Neuronal stem cell (in vitro differentiated cells): Measurements from ENCODE around the gene FBXL7.

Experiments
- DNase-seq: peaks from one replicate; pipeline ENCODE4 v3.0.0-alpha.2; 2013; ENCODE audit warnings: low spot score
- H2AFZ ChIP-seq: one replicate; pipeline ENCODE4 v1.6.1; 2013; ENCODE audit warnings: mild to moderate bottlenecking, low read length, inconsistent platforms
- H2AK5ac ChIP-seq: 2 replicates; pipeline ENCODE4 v1.6.1; 2013; ENCODE audit warnings: low read depth, mild to moderate bottlenecking, inconsistent platforms, low read length, moderate library complexity, mixed read lengths
- H2BK120ac ChIP-seq: 2 replicates; pipeline ENCODE4 v1.6.1; 2013; ENCODE audit warnings: low read depth, mild to moderate bottlenecking, inconsistent platforms, low read length, moderate library complexity, mixed read lengths
- H2BK12ac ChIP-seq: one replicate; pipeline ENCODE4 v1.6.1; 2013; ENCODE audit warnings: low read length, inconsistent platforms
- H2BK15ac ChIP-seq: 2 replicates; pipeline ENCODE4 v1.6.1; 2013; ENCODE audit warnings: mild to moderate bottlenecking, low read length, inconsistent platforms, mixed read lengths
- H2BK5ac ChIP-seq: one replicate; pipeline ENCODE4 v1.6.1; 2013; ENCODE audit warnings: inconsistent platforms, mild to moderate bottlenecking, low read length, moderate library complexity
- H3K14ac ChIP-seq: one replicate; pipeline ENCODE4 v1.6.1; 2013; ENCODE audit warnings: low read length, inconsistent platforms
- H3K18ac ChIP-seq: 2 replicates; pipeline ENCODE4 v1.6.1; 2013; ENCODE audit warnings: low read length, inconsistent platforms
- H3K23ac ChIP-seq: 2 replicates; pipeline ENCODE4 v1.6.1; 2013; ENCODE audit warnings: low read depth, mild to moderate bottlenecking, mixed read lengths, low read length, inconsistent platforms; ENCODE audit not compliant: poor library complexity
- H3K27ac ChIP-seq: replicated peaks from 3 replicates; pipeline ENCODE4 v1.5.1; 2013; ENCODE audit warnings: low read length, inconsistent platforms
- H3K27me3 ChIP-seq, 3 experiments: 2 replicates each; pipeline ENCODE4 v1.6.1; 2013; ENCODE audit warnings: low read length in 3 of 3, mild to moderate bottlenecking in 2 of 3, inconsistent platforms in 1 of 3, low read depth in 1 of 3, mixed read lengths in 1 of 3, moderate library complexity in 1 of 3; ENCODE audit not compliant: control insufficient read depth in 3 of 3, insufficient read depth in 3 of 3
- H3K36me3 ChIP-seq, 2 donors: replicated peaks in 1 of 2; 2 replicates each; pipeline ENCODE4 v1.6.1; 2013; ENCODE audit warnings: low read length in 2 of 2; ENCODE audit not compliant: control insufficient read depth in 2 of 2, insufficient read depth in 2 of 2
- H3K4ac ChIP-seq: 2 replicates; pipeline ENCODE4 v1.6.1; 2013; ENCODE audit warnings: inconsistent platforms, mild to moderate bottlenecking, low read length, moderate library complexity
- H3K4me1 ChIP-seq, 2 donors: 1 replicate in 1 of 2; 2 replicates in 1 of 2; pipeline ENCODE4 v1.6.1; 2013; ENCODE audit warnings: low read length in 2 of 2, low read depth in 1 of 2; ENCODE audit not compliant: control insufficient read depth in 2 of 2, insufficient read depth in 1 of 2
- H3K4me2 ChIP-seq: one replicate; pipeline ENCODE4 v1.6.1; 2013; ENCODE audit warnings: mild to moderate bottlenecking, low read length, inconsistent platforms; ENCODE audit not compliant: insufficient read depth, poor library complexity, severe bottlenecking
- H3K4me3 ChIP-seq, 2 donors: 2 replicates each; pipeline ENCODE4 v1.5.1; 2013; ENCODE audit warnings: low read length in 2 of 2, mild to moderate bottlenecking in 2 of 2, inconsistent platforms in 1 of 2, moderate library complexity in 1 of 2
- H3K79me1 ChIP-seq: one replicate; pipeline ENCODE4 v1.6.1; 2013; ENCODE audit warnings: low read depth, mild to moderate bottlenecking, inconsistent platforms, low read length, moderate library complexity
- H3K9ac ChIP-seq: one replicate; pipeline ENCODE4 v1.6.1; 2013; ENCODE audit warnings: mild to moderate bottlenecking, low read depth, low read length, inconsistent platforms; ENCODE audit not compliant: poor library complexity
- H3K9me3 ChIP-seq, 2 donors: replicated peaks in 1 of 2; 2 replicates each; pipeline versions ENCODE3 to v1.6.1; 2013; ENCODE audit warnings: low read length in 2 of 2, mild to moderate bottlenecking in 2 of 2, inconsistent platforms in 1 of 2, low read depth in 1 of 2, mixed read lengths in 1 of 2, moderate library complexity in 1 of 2; ENCODE audit not compliant: control insufficient read depth in 2 of 2, insufficient read depth in 1 of 2
- H4K8ac ChIP-seq: one replicate; pipeline ENCODE4 v1.6.1; 2013; ENCODE audit warnings: low read depth, mild to moderate bottlenecking, inconsistent platforms, low read length, moderate library complexity
- H4K91ac ChIP-seq: one replicate; pipeline ENCODE4 v1.6.1; 2013; ENCODE audit warnings: low read length, low read depth, mild to moderate bottlenecking, inconsistent platforms; ENCODE audit not compliant: poor library complexity
- WGBS, 2 donors: extraction: QIAGEN DNeasy Blood & Tissue Kit; methylation state at CpG; one replicate each; pipeline ENCODE4 v1.1.7; 2013; ENCODE audit warnings: missing lambda C conversion rate in 2 of 2, mixed read lengths in 1 of 2; ENCODE audit not compliant: insufficient read length in 2 of 2, insufficient replicate concordance in 1 of 2; ENCODE audit errors: extremely low coverage in 2 of 2; 5-methylcytosine and 5-hydroxymethylcytosine counted together

The FBXL7 gene

GRCh38 chr5:15901151-15901550 is 401.2 kb downstream of the FBXL7 start:
- H2BK5ac ChIP-seq, result no peak overlapping the region
- no peak overlapping the region for H4K8ac ChIP-seq
- H3K23ac ChIP-seq, result no peak overlapping the region
- no peak overlapping the region for H3K4me2 ChIP-seq
- H2BK12ac ChIP-seq, result no peak overlapping the region
- no peaks in the 10 kb centered on the region for H3K36me3 ChIP-seq
- no peak overlapping the region for H4K91ac ChIP-seq
- no peak overlapping the region for H2AK5ac ChIP-seq
- H3K9ac ChIP-seq, result no peak overlapping the region
- no peak overlapping the region for H3K27ac ChIP-seq
- H3K27me3 ChIP-seq, result no peaks in the 10 kb centered on the region
- H3K18ac ChIP-seq, result no peak overlapping the region
- H3K4me3 ChIP-seq, result no peak overlapping the region
- H2BK120ac ChIP-seq, result no peak overlapping the region
- H3K79me1 ChIP-seq, result no peaks in the 10 kb centered on the region
- DNase-seq, result no peak
- no peak overlapping the region for H3K4ac ChIP-seq
- no peak overlapping the region for H2BK15ac ChIP-seq
- no peak overlapping the region for H2AFZ ChIP-seq
- H3K4me1 ChIP-seq, result no peaks in the 10 kb centered on the region
- no peaks in the 10 kb centered on the region for H3K9me3 ChIP-seq
- no peak overlapping the region for H3K14ac ChIP-seq
- WGBS, 2 donors, result no CpG with 5 or more reads among the region's 2 CpGs

GRCh38 chr5:15902066-15902465 is 402.1 kb downstream of the FBXL7 start:
- Histone ChIP-seq H2BK15ac (no peak overlapping the region), H3K4me3 (no peak overlapping the region), H3K9me3 (no peaks in the 10 kb centered on the region), H4K8ac (no peak overlapping the region), H3K23ac (no peak overlapping the region), H3K14ac (no peak overlapping the region), H3K4me2 (no peak overlapping the region), H2AFZ (no peak overlapping the region), H3K18ac (no peak overlapping the region), H3K4me1 (no peaks in the 10 kb centered on the region), H3K4ac (no peak overlapping the region), H3K27me3 (no peaks in the 10 kb centered on the region), H2BK12ac (no peak overlapping the region), H3K27ac (no peak overlapping the region), H3K9ac (no peak overlapping the region), H2BK120ac (no peak overlapping the region), H3K36me3 (no peaks in the 10 kb centered on the region), H2AK5ac (no peak overlapping the region), H4K91ac (no peak overlapping the region), H3K79me1 (no peaks in the 10 kb centered on the region), H2BK5ac (no peak overlapping the region)
- no peak for DNase-seq
- WGBS, 2 donors, result no CpG with 5 or more reads among the region's 6 CpGs

GRCh38 chr5:15904899-15905830 is 405.2 kb downstream of the FBXL7 start:
- Histone ChIP-seq H3K9ac (no peak overlapping the region), H3K27ac (no peak overlapping the region), H3K4ac (no peak overlapping the region), H2BK12ac (no peak overlapping the region), H4K8ac (no peak overlapping the region), H3K9me3 (no peaks in the 10 kb centered on the region), H2BK15ac (no peak overlapping the region), H3K23ac (no peak overlapping the region), H3K18ac (no peak overlapping the region), H3K4me1 (no peaks in the 10 kb centered on the region), H2BK120ac (no peak overlapping the region), H3K14ac (no peak overlapping the region), H2AFZ (no peak overlapping the region), H3K4me2 (no peak overlapping the region), H4K91ac (no peak overlapping the region), H3K27me3 (no peaks in the 10 kb centered on the region), H3K79me1 (no peaks in the 10 kb centered on the region), H2BK5ac (no peak overlapping the region), H3K36me3 (no peaks in the 10 kb centered on the region), H3K4me3 (no peak overlapping the region), H2AK5ac (no peak overlapping the region)
- WGBS, 2 donors, result no CpG with 5 or more reads among the region's 2 CpGs
- no peak for DNase-seq

- H3K4me2 ChIP-seq, result no peak overlapping the region
- no peak overlapping the region for H4K8ac ChIP-seq
- no peak overlapping the region for H2BK5ac ChIP-seq
- no peak overlapping the region for H2BK15ac ChIP-seq
- H3K9me3 ChIP-seq, result no peaks in the 10 kb centered on the region
- H3K4ac ChIP-seq, result no peak overlapping the region
- no peak overlapping the region for H2AK5ac ChIP-seq
- no peak overlapping the region for H3K9ac ChIP-seq
- H3K79me1 ChIP-seq, result no peaks in the 10 kb centered on the region
- no CpG with 5 or more reads among the region's 3 CpGs for WGBS, 2 donors
- no peak overlapping the region for H3K23ac ChIP-seq
- no peaks in the 10 kb centered on the region for H3K27me3 ChIP-seq
- no peak overlapping the region for H3K14ac ChIP-seq
- peaks cover 0 to 2% of the 10 kb centered on the region in 2 donors for H3K4me1 ChIP-seq
- H3K36me3 ChIP-seq, result no peaks in the 10 kb centered on the region
- no peak overlapping the region for H2BK12ac ChIP-seq
- no peak overlapping the region for H3K18ac ChIP-seq
- H3K27ac ChIP-seq, result no peak overlapping the region
- no peak overlapping the region for H4K91ac ChIP-seq
- no peak overlapping the region for H2AFZ ChIP-seq
- DNase-seq, result no peak
- H2BK120ac ChIP-seq, result no peak overlapping the region
- no peak overlapping the region for H3K4me3 ChIP-seq
These were observed 414.7 kb downstream of the FBXL7 start for GRCh38 chr5:15914638-15915037.
